ES-I3 (cell line): ENCODE measurements around the gene SH2D4B.
"Not testable (repeated sequence)": the region's sequence is repeated elsewhere in the genome, so short reads cannot be mapped to it uniquely, and the experiment has no call there.

Source experiments
- H3K36me3 ChIP-seq: 2 replicates; pipeline ENCODE4 v1.6.1; 2013; ENCODE audit warnings: mild to moderate bottlenecking, low read length, control low read depth, moderate library complexity; ENCODE audit not compliant: insufficient read depth
- H3K4me1 ChIP-seq: 2 replicates; pipeline ENCODE4 v1.6.1; 2013; ENCODE audit warnings: mild to moderate bottlenecking, control low read depth, low read length; ENCODE audit not compliant: insufficient read depth
- H3K9ac ChIP-seq: 2 replicates; pipeline ENCODE4 v1.6.1; 2013; ENCODE audit warnings: low read depth, mild to moderate bottlenecking, low read length, moderate library complexity
- H3K9me3 ChIP-seq: 2 replicates; pipeline ENCODE4 v1.6.1; 2013; ENCODE audit warnings: mild to moderate bottlenecking, low read length, moderate library complexity; ENCODE audit not compliant: control insufficient read depth, insufficient read depth

Gene SH2D4B

DNA sequence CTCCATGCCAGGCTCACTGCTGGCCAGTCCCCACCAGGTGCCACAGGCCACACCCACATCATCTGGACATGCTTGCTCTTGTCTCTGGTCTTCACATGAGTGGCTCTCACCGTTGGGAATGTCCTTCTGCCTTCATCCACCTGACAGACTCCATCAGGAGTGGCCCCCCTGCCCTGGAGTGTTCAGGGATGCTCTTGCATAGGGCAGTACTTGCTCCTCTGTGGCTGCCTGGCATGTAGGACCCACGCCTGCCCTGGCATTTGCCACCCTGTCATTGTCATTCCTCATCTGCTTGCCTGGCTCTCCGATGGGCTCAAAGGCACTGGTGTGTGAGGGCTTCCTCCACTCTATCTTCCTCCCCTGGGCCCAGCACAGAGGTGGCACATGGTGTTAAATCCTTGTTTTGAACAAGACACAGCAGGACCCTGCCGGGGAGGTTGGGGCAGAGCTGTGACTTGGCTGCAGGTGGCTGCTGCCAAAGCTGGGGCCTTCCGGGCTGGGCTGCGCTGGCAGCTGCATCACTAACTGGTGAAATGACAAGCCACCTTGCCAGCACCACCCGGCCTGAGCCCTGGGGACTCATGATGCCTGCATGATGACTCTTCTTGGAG lies 1.8 kb downstream of the SH2D4B start:
- no peaks in the 10 kb centered on the region for H3K36me3 ChIP-seq
- no peak overlapping the region for H3K9ac ChIP-seq
- H3K4me1 ChIP-seq, result no peaks in the 10 kb centered on the region
- H3K9me3 ChIP-seq, result no peaks in the 10 kb centered on the region

GRCh38 chr10:80540136-80540535 lies 2.4 kb downstream of the SH2D4B start:
- no peaks in the 10 kb centered on the region for H3K36me3 ChIP-seq
- no peaks in the 10 kb centered on the region for H3K9me3 ChIP-seq
- H3K9ac ChIP-seq, result no peak overlapping the region
- no peaks in the 10 kb centered on the region for H3K4me1 ChIP-seq

DNA sequence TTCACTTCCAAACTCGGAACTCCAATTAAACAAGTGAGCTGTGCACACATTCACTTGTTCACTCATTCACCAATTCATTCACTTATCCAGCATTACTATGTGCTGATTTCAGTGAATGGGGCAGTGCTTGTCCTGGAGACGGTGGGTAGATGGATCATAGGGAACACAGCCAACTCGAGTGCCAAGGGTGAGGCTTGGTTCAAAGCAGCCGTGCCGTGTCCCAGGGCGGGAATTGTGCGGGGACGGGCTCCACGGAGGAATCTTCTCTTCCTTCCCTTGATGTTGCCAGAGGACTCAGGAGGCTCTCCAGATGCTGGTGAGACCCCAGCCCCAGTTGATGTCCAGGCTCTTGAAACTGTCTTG lies 2.9 kb downstream of the SH2D4B start:
- Histone ChIP-seq H3K36me3 (no peaks in the 10 kb centered on the region), H3K4me1 (no peaks in the 10 kb centered on the region), H3K9ac (no peak overlapping the region), H3K9me3 (no peaks in the 10 kb centered on the region)

GRCh38 chr10:80540981-80541750 lies 3.5 kb downstream of the SH2D4B start:
- H3K9ac ChIP-seq, result no peak overlapping the region
- H3K36me3 ChIP-seq, result no peaks in the 10 kb centered on the region
- H3K4me1 ChIP-seq, result no peaks in the 10 kb centered on the region
- no peaks in the 10 kb centered on the region for H3K9me3 ChIP-seq

DNA sequence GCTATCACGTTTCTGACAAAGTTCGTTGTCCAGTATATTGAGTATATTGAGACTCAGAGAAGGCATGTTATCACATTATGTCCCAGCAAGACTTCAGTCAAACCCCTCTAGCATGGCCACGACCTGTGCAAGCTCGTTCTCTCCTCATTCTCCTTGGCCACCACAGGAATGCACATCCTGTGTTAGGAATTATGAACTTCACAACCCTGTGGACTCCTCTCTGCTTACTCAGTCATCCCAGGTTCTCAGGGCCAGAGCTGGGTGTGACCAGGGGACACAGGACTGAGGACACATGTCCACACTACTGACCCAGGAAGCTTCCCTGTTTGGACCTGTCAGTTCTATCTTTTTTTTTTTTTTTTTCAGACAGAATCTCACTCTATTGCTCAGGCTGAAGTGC lies 4.4 kb downstream of the SH2D4B start:
- H3K9me3 ChIP-seq, result no peaks in the 10 kb centered on the region
- H3K4me1 ChIP-seq, result no peaks in the 10 kb centered on the region
- H3K36me3 ChIP-seq, result no peaks in the 10 kb centered on the region
- no peak overlapping the region for H3K9ac ChIP-seq

DNA sequence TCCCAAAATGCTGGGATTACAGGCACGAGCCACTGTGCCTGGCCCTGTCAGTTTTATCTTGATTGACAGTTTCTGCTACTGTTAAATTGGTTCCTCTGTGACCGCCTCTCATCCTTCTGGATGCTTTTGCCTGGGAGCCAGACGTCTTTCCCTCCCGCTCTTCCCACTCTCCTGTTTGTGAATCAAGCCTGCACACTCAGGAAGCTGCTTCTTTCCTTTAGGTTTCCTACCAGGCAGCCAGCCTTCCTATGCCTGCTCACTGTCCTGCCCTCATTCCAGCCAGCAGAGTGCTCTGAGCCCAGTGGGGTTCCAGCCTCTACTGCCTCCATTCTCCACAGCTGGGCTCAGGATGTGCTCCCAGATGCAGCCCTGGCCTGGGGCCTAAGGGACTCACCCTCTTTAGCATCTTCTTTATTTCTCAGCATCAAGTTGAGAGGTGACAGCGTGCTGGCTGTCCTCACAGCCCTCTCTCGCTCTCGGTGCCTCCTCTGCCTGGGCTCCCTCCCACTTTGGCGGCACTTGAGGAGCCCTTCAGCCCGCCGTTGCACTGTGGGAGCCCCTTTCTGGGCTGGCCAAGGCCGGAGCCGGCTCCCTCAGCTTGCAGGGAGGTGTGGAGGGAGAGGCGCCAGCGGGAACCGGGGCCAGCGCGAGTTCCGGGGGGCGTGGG lies 5.1 kb downstream of the SH2D4B start:
- Histone ChIP-seq H3K9ac (no peak overlapping the region), H3K9me3 (no peaks in the 10 kb centered on the region), H3K36me3 (no peaks in the 10 kb centered on the region), H3K4me1 (no peaks in the 10 kb centered on the region)

DNA sequence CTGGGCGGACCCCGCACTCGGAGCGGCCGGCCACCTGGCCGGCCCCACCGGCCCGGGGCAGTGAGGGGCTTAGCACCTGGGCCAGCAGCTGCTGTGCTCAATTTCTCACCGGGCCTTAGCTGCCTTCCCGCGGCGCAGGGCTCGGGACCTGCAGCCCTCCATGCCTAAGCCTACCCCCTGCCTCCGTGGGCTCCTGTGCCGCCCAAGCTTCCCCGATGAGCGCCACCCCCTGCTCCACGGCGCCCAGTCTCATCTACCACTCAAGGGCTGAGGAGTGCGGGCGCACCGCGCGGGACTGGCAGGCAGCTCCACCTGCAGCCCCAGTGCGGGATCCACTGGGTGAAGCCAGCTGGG lies 5.6 kb downstream of the SH2D4B start:
- not testable (repeated sequence) for H3K36me3 ChIP-seq, H3K9ac ChIP-seq

GRCh38 chr10:80544316-80544953 lies 6.7 kb downstream of the SH2D4B start:
- H3K4me1 ChIP-seq, result no peaks in the 10 kb centered on the region
- no peaks in the 10 kb centered on the region for H3K9me3 ChIP-seq
- H3K9ac ChIP-seq, result no peak overlapping the region
- H3K36me3 ChIP-seq, result no peaks in the 10 kb centered on the region

More for the DNA sequence above, 5.6 kb downstream of the SH2D4B start:
- H3K9me3 ChIP-seq, H3K4me1 ChIP-seq: not testable (repeated sequence)

GRCh38 chr10:80545258-80545881 lies 7.7 kb downstream of the SH2D4B start:
- Histone ChIP-seq H3K4me1 (no peaks in the 10 kb centered on the region), H3K36me3 (no peaks in the 10 kb centered on the region), H3K9me3 (no peaks in the 10 kb centered on the region), H3K9ac (no peak overlapping the region)

- peaks cover 11% of the 10 kb centered on the region; the same call in 1 of the 2 replicates for H3K4me1 ChIP-seq
- no peaks in the 10 kb centered on the region for H3K36me3 ChIP-seq
- H3K9ac ChIP-seq, result no peak overlapping the region
- H3K9me3 ChIP-seq, result no peaks in the 10 kb centered on the region
Measured at GRCh38 chr10:80552151-80552646, 14.5 kb downstream of the SH2D4B start.

- peaks cover 11% of the 10 kb centered on the region; the same call in 1 of the 2 replicates for H3K4me1 ChIP-seq
Measured at GRCh38 chr10:80553436-80553835, 15.7 kb downstream of the SH2D4B start.

DNA sequence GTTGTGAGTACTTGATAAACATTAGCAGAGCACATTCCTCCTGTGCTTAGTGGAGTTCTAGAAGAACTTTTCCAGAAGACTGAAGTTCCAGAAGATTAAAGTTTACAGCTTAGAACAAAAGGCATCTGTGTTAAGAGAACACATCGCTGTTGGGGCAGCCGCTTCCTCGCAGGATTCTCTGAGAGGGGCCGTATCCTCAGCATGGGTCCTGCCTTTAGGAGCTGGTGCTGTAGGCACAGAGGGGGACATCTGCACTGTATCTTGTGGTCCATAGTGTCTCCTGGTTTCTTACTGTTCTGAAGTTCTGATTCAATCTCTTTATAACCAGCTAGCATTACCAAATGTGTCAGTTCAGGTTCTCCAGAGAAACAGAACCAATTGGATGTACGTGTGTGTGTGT lies 16.3 kb downstream of the SH2D4B start:
- no peak overlapping the region for H3K9ac ChIP-seq
- no peaks in the 10 kb centered on the region for H3K9me3 ChIP-seq
- H3K4me1 ChIP-seq, result peaks cover 11% of the 10 kb centered on the region; the same call in 1 of the 2 replicates
- no peaks in the 10 kb centered on the region for H3K36me3 ChIP-seq

More at GRCh38 chr10:80553436-80553835, 15.7 kb downstream of the SH2D4B start:
- Histone ChIP-seq H3K9me3 (no peaks in the 10 kb centered on the region), H3K36me3 (no peaks in the 10 kb centered on the region), H3K9ac (no peak overlapping the region)

GRCh38 chr10:80555415-80555814 lies 17.7 kb downstream of the SH2D4B start:
- Histone ChIP-seq H3K9ac (no peak overlapping the region), H3K36me3 (no peaks in the 10 kb centered on the region), H3K9me3 (no peaks in the 10 kb centered on the region), H3K4me1 (peaks cover 11% of the 10 kb centered on the region; the same call in 1 of the 2 replicates)

DNA sequence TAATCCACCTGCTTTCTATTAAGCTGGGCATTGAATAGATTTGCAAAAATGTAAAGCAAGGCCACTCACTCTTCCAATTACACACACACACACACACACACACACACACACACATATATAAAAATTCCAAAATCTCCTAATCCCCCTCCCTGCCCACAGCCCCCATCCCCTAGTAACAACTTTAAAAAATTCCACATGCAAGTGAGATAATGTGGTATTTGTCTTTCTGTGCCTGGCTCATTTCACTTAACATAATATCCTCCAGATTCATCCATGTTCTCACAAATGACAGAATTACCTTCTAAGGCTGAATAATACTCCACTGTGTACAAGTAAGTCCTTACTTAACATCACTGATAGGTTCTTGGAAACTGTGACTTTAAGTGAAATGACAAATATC lies 24.2 kb downstream of the SH2D4B start:
- Histone ChIP-seq H3K9me3 (no peaks in the 10 kb centered on the region), H3K9ac (no peak overlapping the region), H3K36me3 (no peaks in the 10 kb centered on the region), H3K4me1 (no peaks in the 10 kb centered on the region)
